H4 (cell line): ENCODE data around the gene CACNA2D1. TPM values are rescaled to one million over a fixed set of nuclear protein-coding genes. Genes with fewer than 3 reads are reported as not detected.

ENCODE experiments used
- DNase-seq: peaks from one replicate; pipeline ENCODE4 v3.0.0-alpha.2; 2015; ENCODE audit warnings: low spot score
- total RNA-seq: library from RNA; depleted of rRNA; stranded (reverse); fragments of >200 nt; shearing (Covaris generic); gene quantifications from 2 replicates; pipeline ENCODE4 v1.2.3, GENCODE V29; 2014

CACNA2D1 gene
- total RNA-seq, 1 experiment from 2014 or later: 28.0 TPM

GRCh38 chr7:82230811-82231581 is 212.6 kb downstream of the CACNA2D1 start:
- no peak for DNase-seq

- no peak for DNase-seq
Measured at GRCh38 chr7:82229164-82229563, 214.4 kb downstream of the CACNA2D1 start.

- DNase-seq: no peak
Measured at GRCh38 chr7:82226191-82226590, 217.4 kb downstream of the CACNA2D1 start.

GRCh38 chr7:82224529-82224928 is 219.0 kb downstream of the CACNA2D1 start:
- DNase-seq: no peak

- DNase-seq: no peak
Measured at GRCh38 chr7:82223580-82223979, 220.0 kb downstream of the CACNA2D1 start.

- DNase-seq: no peak
Measured at GRCh38 chr7:82221152-82221674, 222.4 kb downstream of the CACNA2D1 start.

- no peak for DNase-seq
Measured at GRCh38 chr7:82212466-82212865, 231.1 kb downstream of the CACNA2D1 start.

- no peak for DNase-seq
Measured at GRCh38 chr7:82211333-82211732, 232.2 kb downstream of the CACNA2D1 start.

- no peak for DNase-seq
Measured at GRCh38 chr7:82210416-82211184, 233.0 kb downstream of the CACNA2D1 start.

GRCh38 chr7:82209179-82209747 is 234.3 kb downstream of the CACNA2D1 start:
- DNase-seq: no peak

- peak; percentile 91 for DNase-seq
Measured at GRCh38 chr7:82204694-82205093, 238.9 kb downstream of the CACNA2D1 start.

- DNase-seq: no peak
Measured at GRCh38 chr7:82202965-82203364, 240.6 kb downstream of the CACNA2D1 start.

- DNase-seq: no peak
Measured at GRCh38 chr7:82202107-82202506, 241.5 kb downstream of the CACNA2D1 start.

- DNase-seq: no peak
Measured at GRCh38 chr7:82200601-82201000, 243.0 kb downstream of the CACNA2D1 start.

GRCh38 chr7:82194016-82194643 is 249.4 kb downstream of the CACNA2D1 start:
- no peak for DNase-seq

GRCh38 chr7:82188636-82189035 is 254.9 kb downstream of the CACNA2D1 start:
- DNase-seq: no peak

GRCh38 chr7:82185443-82185842 is 258.1 kb downstream of the CACNA2D1 start:
- no peak for DNase-seq

- peak; percentile 46 for DNase-seq
Measured at GRCh38 chr7:82183634-82184033, 259.9 kb downstream of the CACNA2D1 start.

GRCh38 chr7:82179311-82179710 is 264.3 kb downstream of the CACNA2D1 start:
- DNase-seq: no peak

GRCh38 chr7:82175319-82175718 is 268.3 kb downstream of the CACNA2D1 start:
- DNase-seq: no peak

- DNase-seq: no peak
Measured at GRCh38 chr7:82173400-82174021, 270.1 kb downstream of the CACNA2D1 start.

- DNase-seq: no peak
Measured at GRCh38 chr7:82172881-82173280, 270.7 kb downstream of the CACNA2D1 start.
